Erythroblast (primary cell): Measurements from ENCODE around the gene TBXT.

ENCODE experiments used
- GATA1 ChIP-seq: IDR thresholded peaks from 2 replicates; pipeline ENCODE4 v1.6.1; 2011; ENCODE audit warnings: low read depth, mild to moderate bottlenecking, control low read depth, low read length, moderate library complexity
- POLR2A ChIP-seq: IDR thresholded peaks from 2 replicates; pipeline ENCODE4 v1.6.1; 2011; ENCODE audit warnings: mild to moderate bottlenecking, low read length

DNA sequence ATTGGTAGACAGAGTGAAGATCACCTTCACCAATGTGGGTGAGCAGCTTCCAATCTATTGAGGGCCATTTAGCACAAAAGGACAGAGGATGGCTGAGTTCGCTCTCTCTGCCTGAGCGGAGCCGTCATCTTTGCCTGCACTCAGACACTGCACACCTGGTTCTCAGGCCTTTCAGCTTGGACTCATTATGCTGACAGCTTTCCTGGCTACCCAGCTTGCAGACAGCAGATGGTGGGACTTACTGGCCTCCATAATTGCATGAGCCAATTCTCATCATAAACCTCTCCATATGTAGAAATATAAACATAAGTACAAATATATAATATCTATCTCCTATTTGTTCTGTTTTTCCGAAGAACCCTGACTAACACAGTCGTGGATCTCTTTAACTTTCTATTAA is 13.7 kb downstream of the TBXT start:
- TF ChIP-seq POLR2A = no peak
- no peak for TF ChIP-seq GATA1
